Activated naive CD8-positive, alpha-beta T cell treated with anti-CD3 and anti-CD28 coated beads, Interleukin-2, amount 10 ng/mL, durations not matched to agents 7 days and 5 days (primary cell): ENCODE results near the gene NEK4. TPM values are rescaled to one million over a fixed set of nuclear protein-coding genes. Genes with fewer than 3 reads are reported as not detected.

Experiments used
- ATAC-seq: fragments of 150-1000 bp; cut with Tn5 transposase; one replicate; pipeline ENCODE4 v1.10.0; 2021; ENCODE audit warnings: low read depth, moderate library complexity
- POLR2A ChIA-PET: fragments of 350-600 bp; sonication (Branson Sonifier 250); formaldehyde crosslinking; loops from one replicate; lab custom pipeline; 2021; ENCODE audit warnings: antibody characterized with exemption; lab: Charles Lee
- DNase-seq: peaks from one replicate; pipeline ENCODE4 v3.0.0; 2021
- H3K27ac Mint-ChIP-seq: one replicate; pipeline ENCODE4 v1.8.0; 2022; ENCODE audit warnings: mild to moderate bottlenecking, mixed read lengths
- H3K27me3 Mint-ChIP-seq: one replicate; pipeline ENCODE4 v1.8.0; 2022; ENCODE audit warnings: mild to moderate bottlenecking, moderate library complexity, mixed read lengths
- H3K36me3 Mint-ChIP-seq: one replicate; pipeline ENCODE4 v1.8.0; 2021; ENCODE audit warnings: mild to moderate bottlenecking, mixed read lengths
- H3K4me1 Mint-ChIP-seq: one replicate; pipeline ENCODE4 v1.8.0; 2021; ENCODE audit warnings: mixed read lengths
- H3K4me3 Mint-ChIP-seq: one replicate; pipeline ENCODE4 v1.8.0; 2022; ENCODE audit warnings: mild to moderate bottlenecking, moderate library complexity, mixed read lengths
- H3K9me3 Mint-ChIP-seq: one replicate; pipeline ENCODE4 v1.8.0; 2021; ENCODE audit warnings: mixed read lengths
- total RNA-seq, 2 experiments: library from RNA; stranded (reverse); gene quantifications; one replicate each; pipeline ENCODE4 v1.2.3, GENCODE V29; 2021

The NEK4 gene
- total RNA-seq, 2 experiments from 2014 or later, result 22.4 to 25.1 TPM

DNA sequence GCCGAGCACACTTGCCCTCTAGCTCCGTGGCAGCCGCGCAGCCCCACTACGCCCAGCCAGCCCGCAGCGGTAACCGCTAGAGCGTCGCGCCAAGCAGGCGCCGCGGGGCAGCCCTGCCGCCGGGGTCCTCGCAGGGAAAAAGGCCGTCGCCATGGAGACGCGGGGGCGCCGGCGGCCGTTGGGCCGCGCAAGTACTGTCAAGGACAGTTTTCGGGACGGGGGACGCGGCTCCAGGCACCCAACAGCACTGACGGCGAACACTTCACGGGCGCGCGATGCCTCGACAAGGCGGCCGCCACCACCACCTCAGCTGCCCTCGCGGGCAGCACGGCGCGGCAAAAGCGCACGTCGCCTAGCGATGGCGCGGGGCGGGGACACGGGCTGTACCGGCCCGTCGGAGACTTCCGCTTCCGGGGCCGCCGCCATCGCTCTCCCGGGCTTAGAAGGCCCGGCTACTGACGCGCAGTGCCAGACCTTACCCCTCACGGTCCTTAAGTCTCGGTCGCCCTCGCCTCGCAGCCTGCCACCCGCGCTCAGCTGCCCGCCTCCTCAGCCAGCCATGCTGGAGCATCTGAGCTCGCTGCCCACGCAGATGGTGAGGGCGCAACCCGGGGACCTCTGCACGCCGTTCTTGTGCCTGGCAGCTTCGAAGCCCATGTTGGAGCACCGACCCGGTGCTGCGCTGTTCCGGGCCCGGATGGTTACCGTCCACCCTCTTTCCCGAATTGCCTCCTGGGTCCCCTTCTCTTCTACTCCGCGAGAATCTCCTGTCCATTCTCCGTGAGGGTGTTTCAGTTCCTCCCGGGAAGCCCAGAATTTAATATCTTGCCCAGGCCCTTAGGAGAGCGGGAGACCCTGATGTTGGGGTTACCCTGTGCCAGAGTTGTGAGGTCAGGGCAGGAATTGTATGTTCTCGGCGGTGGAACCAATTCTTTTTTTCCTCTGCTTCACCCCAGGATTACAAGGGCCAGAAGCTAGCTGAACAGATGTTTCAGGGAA lies 64.8 kb downstream of the NEK4 start, which contains the start of the genes GLT8D1 and SPCS1:
Gene GLT8D1, minus strand, starts transcription at position 104 of the 999 bp plus-strand sequence. CDS start 5,331 bp downstream, outside the sequence.
Gene SPCS1, plus strand, starts transcription at position 419 of the 999 bp plus-strand sequence. Its CDS starts 141 bp downstream, at position 560.
- Mint-ChIP-seq H3K9me3 (no peaks in the 10 kb centered on the region), H3K27me3 (no peaks in the 10 kb centered on the region), H3K4me1 (peaks cover 27% of the 10 kb centered on the region), H3K36me3 (peaks cover 9% of the 10 kb centered on the region), H3K27ac (peak within 1 kb of the TSS; percentile 92), H3K4me3 (peak within 1 kb of the TSS; percentile 98)
- DNase-seq (peak; percentile 93), ATAC-seq (peak; percentile 92)
- POLR2A ChIA-PET, result interaction anchor here (0.5 to 2.5 kb wide), 11 partner anchors 9 to 325 kb away, joined by 3 to 38 read pairs (median 6); partner anchors contain the start of genes GNL3, NEK4 and PBRM1

DNA sequence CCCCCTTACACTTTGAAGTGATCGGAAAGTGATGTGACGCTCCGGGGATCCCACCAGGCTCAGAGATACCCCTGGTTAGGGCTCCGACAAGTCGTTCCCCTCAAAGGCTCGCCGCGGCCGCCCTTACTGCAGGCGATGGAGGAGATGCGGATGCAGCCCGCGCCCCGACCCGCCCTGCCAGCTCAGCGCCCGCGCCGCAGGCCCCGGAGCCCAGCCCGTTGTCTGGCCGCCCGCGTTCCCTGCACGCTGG lies 65.4 kb downstream of the NEK4 start:
- DNase-seq (no peak), ATAC-seq (no peak)
- Mint-ChIP-seq H3K36me3 (peaks cover 10% of the 10 kb centered on the region), H3K27ac (peak overlapping the region; percentile 90), H3K27me3 (no peaks in the 10 kb centered on the region), H3K4me1 (peaks cover 27% of the 10 kb centered on the region), H3K4me3 (peak overlapping the region; percentile 98), H3K9me3 (no peaks in the 10 kb centered on the region)
- POLR2A ChIA-PET, result interaction anchor here (0.6 to 2.5 kb wide), 10 partner anchors 8 to 297 kb away, joined by 3 to 38 read pairs (median 5); partner anchors contain the start of genes GNL3, NEK4 and PBRM1

DNA sequence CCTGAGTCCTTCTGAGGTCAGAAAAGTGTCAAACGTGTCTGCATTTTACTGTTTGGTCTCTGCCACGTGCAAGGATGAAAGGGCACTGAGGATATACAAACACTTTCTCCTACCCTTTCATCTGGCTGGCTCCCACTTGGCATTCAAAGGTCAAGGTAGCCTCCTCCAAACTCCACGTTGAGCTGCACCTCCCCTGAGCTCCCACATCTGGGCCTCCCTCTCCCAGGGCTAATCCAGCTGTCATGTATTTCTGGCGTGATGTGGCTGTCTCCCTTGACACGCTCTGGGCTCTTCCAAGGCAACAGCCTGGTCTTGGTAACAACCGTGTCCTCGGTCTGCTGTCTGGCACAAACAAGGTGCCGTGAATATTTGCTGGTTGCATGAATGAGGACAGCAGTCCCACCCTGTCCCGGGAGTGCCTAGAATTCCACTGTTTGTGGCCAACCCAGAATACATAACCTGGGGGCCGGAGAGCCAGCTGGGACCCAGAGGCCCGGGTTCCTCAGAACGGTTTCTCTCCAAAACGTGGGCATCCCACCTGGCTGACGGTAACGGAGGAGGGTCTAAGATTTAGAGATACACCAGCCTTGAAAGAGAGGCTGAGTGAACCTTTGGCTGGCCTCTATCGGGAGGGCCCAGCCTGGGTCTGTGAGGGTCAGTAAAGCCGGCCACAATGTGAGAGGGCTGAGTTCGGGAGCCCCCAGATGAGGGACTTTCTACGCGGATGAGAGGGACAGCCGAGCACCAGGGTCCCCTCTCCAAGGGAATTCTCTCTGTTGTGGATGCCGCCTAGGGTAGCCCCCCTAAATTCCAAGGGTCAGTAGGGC lies 65.9 kb downstream of the NEK4 start:
- peak overlapping the region; percentile 90 for H3K27ac Mint-ChIP-seq
- peak overlapping the region; percentile 98 for H3K4me3 Mint-ChIP-seq
- peak; percentile 40 for DNase-seq
- H3K36me3 Mint-ChIP-seq, result peaks cover 7% of the 10 kb centered on the region
- ATAC-seq, result no peak
- POLR2A ChIA-PET, result interaction anchor here (0.6 to 2.5 kb wide), 8 partner anchors 8 to 297 kb away, joined by 3 to 38 read pairs (median 6); partner anchors contain the start of genes GNL3, NEK4 and PBRM1
- no peaks in the 10 kb centered on the region for H3K9me3 Mint-ChIP-seq
- peaks cover 27% of the 10 kb centered on the region for H3K4me1 Mint-ChIP-seq
- H3K27me3 Mint-ChIP-seq, result no peaks in the 10 kb centered on the region

DNA sequence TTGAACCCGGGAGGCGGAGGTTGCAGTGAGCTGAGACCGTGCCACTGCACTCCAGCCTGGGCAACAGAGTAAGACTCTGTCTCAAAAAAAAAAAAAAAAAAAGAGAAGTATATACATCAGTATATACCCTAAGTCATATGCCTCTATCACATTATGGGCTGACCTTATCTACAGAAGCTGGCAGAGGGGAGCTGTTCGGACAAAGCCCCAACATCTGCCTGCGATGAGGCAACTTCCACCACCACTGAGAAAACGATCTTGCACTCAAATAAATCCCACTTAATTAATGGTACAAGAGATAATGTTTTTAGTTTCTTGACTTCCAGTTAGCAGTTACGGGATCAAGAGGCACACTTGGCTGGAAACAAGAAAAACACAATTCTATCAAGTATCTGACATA lies 67.4 kb downstream of the NEK4 start:
- ATAC-seq (no peak), DNase-seq (no peak)
- H3K4me1 Mint-ChIP-seq, result peaks cover 25% of the 10 kb centered on the region
- peak overlapping the region; percentile 6 for H3K4me3 Mint-ChIP-seq
- POLR2A ChIA-PET, result no interaction called here
- H3K36me3 Mint-ChIP-seq, result peaks cover 4% of the 10 kb centered on the region
- no peaks in the 10 kb centered on the region for H3K27me3 Mint-ChIP-seq
- no peak overlapping the region for H3K27ac Mint-ChIP-seq
- H3K9me3 Mint-ChIP-seq, result no peaks in the 10 kb centered on the region

DNA sequence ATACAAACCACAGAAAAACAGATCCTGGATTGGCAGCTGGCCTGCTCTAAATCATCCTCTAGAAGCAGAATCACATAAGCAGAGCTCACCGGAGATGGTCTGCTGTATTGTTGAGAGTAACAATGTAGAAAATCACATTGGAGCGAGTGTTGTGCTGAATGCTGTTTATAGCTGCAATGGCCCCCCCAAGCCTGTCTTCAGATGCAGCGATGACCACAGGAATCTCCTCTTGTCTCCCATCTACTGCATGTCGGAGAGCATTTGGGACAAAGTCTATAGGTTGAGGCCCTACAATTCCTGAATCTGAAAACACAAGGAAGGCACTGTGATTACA lies 73.1 kb downstream of the NEK4 start:
- DNase-seq (no peak), ATAC-seq (no peak)
- H3K27me3 Mint-ChIP-seq, result no peaks in the 10 kb centered on the region
- peaks cover 20% of the 10 kb centered on the region for H3K36me3 Mint-ChIP-seq
- H3K4me3 Mint-ChIP-seq, result no peak overlapping the region
- peaks cover 4% of the 10 kb centered on the region for H3K4me1 Mint-ChIP-seq
- POLR2A ChIA-PET, result interaction anchor here (1.1 to 1.5 kb wide), 2 partner anchors 8 to 11 kb away, joined by 4 read pairs; partner anchors contain the start of genes GLT8D1, GNL3 and SPCS1
- no peaks in the 10 kb centered on the region for H3K9me3 Mint-ChIP-seq
- no peak overlapping the region for H3K27ac Mint-ChIP-seq

DNA sequence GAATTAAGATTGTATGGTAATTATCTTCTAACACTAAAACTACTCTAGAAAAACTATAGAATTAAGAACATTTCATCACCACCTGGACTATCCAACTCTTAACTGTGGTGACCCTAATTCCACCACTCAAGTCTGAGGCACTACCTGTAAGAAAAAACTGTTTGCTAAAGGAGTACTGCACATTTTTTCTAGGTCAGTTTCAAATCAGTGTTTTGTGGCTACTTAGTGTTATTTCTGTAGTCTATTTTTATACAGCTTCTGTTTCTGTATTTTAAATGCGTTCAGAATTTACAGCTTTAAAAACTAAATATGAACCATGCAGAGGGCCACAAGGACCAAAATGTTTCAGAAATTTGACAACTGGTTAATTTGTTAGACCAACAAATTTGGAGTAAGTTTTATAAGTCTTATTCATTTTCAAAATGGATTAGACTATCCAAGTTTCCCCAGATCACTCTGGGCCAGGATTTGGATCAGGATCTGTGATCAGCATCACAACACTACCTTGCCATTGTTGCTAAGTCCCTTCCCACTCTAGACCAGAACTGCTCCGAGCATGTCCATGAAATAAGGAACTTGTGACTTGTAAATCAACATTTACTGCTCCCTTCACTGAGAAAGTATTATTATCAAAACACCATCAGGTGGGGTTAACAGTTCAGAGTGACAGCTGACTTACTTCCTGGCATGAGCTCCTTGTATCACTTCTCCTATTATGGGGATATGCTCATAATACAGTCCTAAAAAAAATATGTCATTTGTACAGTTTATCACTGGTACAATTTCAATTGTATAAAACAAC lies 73.7 kb downstream of the NEK4 start:
- Mint-ChIP-seq H3K36me3 (peaks cover 21% of the 10 kb centered on the region), H3K9me3 (no peaks in the 10 kb centered on the region), H3K27ac (no peak overlapping the region), H3K4me1 (peaks cover 4% of the 10 kb centered on the region), H3K4me3 (no peak overlapping the region), H3K27me3 (no peaks in the 10 kb centered on the region)
- no peak for DNase-seq
- POLR2A ChIA-PET, result interaction anchor here (1.1 to 1.5 kb wide), 2 partner anchors 8 to 11 kb away, joined by 4 read pairs; partner anchors contain the start of genes GLT8D1, GNL3 and SPCS1
- no peak for ATAC-seq

DNA sequence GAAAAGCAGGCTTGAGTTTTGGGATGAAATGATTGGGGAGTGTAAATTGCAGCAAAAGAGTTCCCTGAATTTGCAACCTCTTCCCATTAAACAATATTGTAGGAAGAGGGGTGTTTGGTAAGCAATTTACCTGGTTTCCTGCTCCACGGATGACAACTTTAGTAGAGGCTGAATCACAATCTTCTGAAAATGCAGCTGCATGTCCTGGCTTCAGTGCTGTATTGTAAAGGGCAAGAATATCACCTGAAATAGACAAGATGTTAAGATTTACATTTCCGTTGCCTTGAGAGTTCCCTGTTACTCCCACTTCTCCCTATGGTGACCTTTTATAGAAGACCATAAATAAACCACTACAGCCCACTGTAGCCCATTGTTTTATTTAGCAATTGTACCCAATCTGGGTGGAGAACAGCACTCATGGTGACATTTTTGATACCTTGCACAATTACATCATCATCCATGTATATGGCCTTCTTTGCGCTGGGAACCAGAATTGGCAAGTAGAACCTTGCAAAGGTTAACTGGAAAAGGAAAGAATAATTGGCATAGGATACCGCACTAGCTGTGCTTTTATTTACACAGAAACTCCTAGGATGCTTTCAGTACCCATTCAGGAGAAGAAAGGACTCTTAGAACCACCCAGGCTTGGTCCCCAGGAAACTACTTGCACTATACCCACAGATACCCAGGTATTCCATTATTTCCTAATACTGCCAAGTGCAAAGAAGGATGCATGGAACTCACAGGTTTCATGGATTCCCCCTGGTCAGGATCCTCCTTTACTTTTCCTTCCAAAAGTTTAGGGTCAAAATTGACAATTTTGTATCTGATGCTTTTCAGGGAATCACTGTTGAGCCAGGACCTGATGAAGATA lies 74.7 kb downstream of the NEK4 start:
- ATAC-seq (no peak), DNase-seq (no peak)
- no peak overlapping the region for H3K27ac Mint-ChIP-seq

DNA sequence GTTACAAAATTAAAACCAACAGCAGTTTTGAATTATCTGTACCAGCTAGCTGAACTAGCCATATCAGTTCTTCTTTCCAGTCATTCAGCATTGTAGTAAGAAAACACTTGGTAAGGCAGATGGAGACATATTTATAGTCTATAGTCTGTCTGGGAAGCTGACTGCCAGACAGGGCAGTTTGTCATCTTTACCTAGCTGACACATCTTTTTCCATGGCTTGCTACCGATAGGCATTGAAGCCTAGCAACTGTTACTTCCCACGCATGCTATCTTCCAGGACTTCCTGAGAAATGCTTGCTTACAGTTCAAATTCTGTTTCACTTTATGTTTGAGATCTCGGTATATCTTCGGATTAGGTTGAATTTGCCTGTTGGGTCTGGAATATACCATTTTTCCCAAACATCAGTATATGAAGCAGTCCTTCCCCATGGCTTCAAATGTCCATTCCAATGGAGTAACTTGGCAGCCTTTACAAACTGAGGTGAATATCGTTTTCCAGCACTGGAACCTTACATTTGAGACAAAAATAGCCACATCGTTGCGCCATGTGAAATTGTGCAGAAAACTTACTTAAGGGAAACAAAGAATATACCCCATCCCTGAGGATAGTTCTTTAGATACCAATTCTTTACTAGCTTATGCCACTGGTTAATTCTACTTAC lies 76.1 kb downstream of the NEK4 start:
- H3K27ac Mint-ChIP-seq, result no peak overlapping the region
- no peak for DNase-seq
- no peak for ATAC-seq
- no peaks in the 10 kb centered on the region for H3K27me3 Mint-ChIP-seq
- peaks cover 10% of the 10 kb centered on the region for H3K4me1 Mint-ChIP-seq
- POLR2A ChIA-PET, result interaction anchor here (0.6 to 1.5 kb wide), 2 partner anchors 10 to 23 kb away, joined by 3 to 7 read pairs; partner anchors contain the start of genes GLT8D1 and SPCS1
- no peaks in the 10 kb centered on the region for H3K9me3 Mint-ChIP-seq
- no peak overlapping the region for H3K4me3 Mint-ChIP-seq
- H3K36me3 Mint-ChIP-seq, result peaks cover 21% of the 10 kb centered on the region

More for the DNA sequence above, 74.7 kb downstream of the NEK4 start:
- Mint-ChIP-seq H3K9me3 (no peaks in the 10 kb centered on the region), H3K36me3 (peaks cover 20% of the 10 kb centered on the region), H3K4me3 (no peak overlapping the region), H3K4me1 (peaks cover 6% of the 10 kb centered on the region), H3K27me3 (no peaks in the 10 kb centered on the region)
- POLR2A ChIA-PET, result interaction anchor here (0.7 to 1.5 kb wide), 4 partner anchors 9 to 11 kb away, joined by 3 to 7 read pairs (median 4); partner anchors contain the start of genes GLT8D1 and SPCS1

DNA sequence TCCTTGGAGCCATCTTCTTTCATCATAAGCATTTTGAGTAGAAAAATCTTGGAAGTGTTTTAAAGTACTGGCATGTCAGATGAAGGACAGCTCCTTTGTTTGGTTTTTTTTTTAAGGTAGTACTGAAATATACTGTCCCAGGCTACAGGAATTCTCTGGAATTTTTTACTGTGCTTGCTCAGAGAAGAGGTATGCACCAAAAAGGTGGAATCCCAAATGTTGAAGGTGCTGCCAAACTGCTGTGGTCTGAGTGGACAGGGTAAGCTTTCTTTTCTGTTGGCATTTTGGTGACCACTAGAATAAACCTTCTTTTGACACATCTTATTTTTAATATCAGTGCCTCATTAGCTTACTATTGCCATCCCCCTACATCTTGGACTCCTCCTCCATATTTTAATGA lies 77.7 kb downstream of the NEK4 start:
- no peak for DNase-seq
- no peak for ATAC-seq
- H3K36me3 Mint-ChIP-seq, result peaks cover 34% of the 10 kb centered on the region
- POLR2A ChIA-PET, result interaction anchor here (0.9 to 2.6 kb wide), 3 partner anchors 9 to 28 kb away, joined by 3 to 14 read pairs (median 3); partner anchors contain the start of genes GLT8D1 and SPCS1
- no peak overlapping the region for H3K27ac Mint-ChIP-seq
- no peak overlapping the region for H3K4me3 Mint-ChIP-seq
- H3K9me3 Mint-ChIP-seq, result no peaks in the 10 kb centered on the region
- peaks cover 20% of the 10 kb centered on the region for H3K4me1 Mint-ChIP-seq
- H3K27me3 Mint-ChIP-seq, result no peaks in the 10 kb centered on the region

DNA sequence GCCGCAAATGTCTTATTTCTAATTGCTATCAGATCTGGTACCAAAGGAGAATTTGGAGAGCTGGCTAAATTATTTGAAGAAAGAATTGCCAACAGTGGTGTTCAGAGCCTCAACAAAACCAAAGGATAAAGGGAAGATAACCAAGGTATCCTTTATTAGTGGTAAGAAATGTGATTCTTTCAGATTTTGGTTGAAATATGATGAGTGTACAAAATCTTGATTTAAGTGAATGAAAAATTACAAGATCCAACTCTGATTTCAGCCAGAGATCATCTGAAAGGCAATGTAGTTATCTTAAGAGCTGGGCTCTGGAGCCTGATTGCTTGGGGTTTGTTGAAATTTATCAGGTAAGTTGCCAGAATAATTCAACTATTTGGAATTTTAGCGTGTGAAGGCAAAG lies 80.2 kb downstream of the NEK4 start:
- no peak overlapping the region for H3K4me3 Mint-ChIP-seq
- H3K4me1 Mint-ChIP-seq, result peaks cover 25% of the 10 kb centered on the region
- H3K36me3 Mint-ChIP-seq, result peaks cover 38% of the 10 kb centered on the region
- H3K27me3 Mint-ChIP-seq, result no peaks in the 10 kb centered on the region
- H3K27ac Mint-ChIP-seq, result no peak overlapping the region
- no peak for ATAC-seq
- POLR2A ChIA-PET, result no interaction called here
- no peaks in the 10 kb centered on the region for H3K9me3 Mint-ChIP-seq
- DNase-seq, result no peak

DNA sequence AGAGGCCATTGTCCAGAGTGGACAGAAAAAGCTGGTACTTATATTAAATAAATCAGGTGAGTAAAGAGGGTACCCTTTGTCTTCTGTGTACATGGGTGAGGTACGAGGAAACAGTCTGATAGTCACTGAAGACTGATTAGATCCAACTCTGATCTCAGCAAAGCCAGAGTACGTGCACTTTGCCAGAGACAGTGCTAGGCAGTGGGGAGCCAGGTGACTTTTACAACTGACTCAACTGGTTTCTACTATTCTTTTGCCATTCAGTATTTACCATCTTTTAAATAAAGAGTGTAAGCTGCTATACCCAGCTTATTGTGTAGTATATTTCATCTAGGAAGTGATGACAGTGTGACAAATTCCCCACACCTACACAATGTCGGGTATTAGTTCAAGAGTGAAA lies 81.6 kb downstream of the NEK4 start:
- H3K9me3 Mint-ChIP-seq, result no peaks in the 10 kb centered on the region
- ATAC-seq, result no peak
- peaks cover 30% of the 10 kb centered on the region for H3K36me3 Mint-ChIP-seq
- DNase-seq, result no peak
- no peaks in the 10 kb centered on the region for H3K27me3 Mint-ChIP-seq
- peaks cover 33% of the 10 kb centered on the region for H3K4me1 Mint-ChIP-seq
- POLR2A ChIA-PET, result interaction anchor here (5.7 kb wide), 1 partner anchor 16 kb away, joined by 38 read pairs; the partner anchor contains the start of genes GLT8D1 and SPCS1
- H3K4me3 Mint-ChIP-seq, result no peak overlapping the region
- no peak overlapping the region for H3K27ac Mint-ChIP-seq
